Sigmoid colon (tissue), 7 donors: ENCODE measurements around the gene ARMH3. TPM values are rescaled to one million over a fixed set of nuclear protein-coding genes. Genes with fewer than 3 reads are reported as not detected.

Source experiments
- DNase-seq: peaks from one replicate; pipeline ENCODE4 v3.0.0-alpha.2; 2019
- H3K27ac ChIP-seq, 4 donors: fragments of 200-600 bp; sonication (generic); one replicate each; pipeline ENCODE4 v1.5.1; 2016 to 2019; ENCODE audit warnings: mild to moderate bottlenecking in 1 of 4
- H3K27me3 ChIP-seq, 3 donors: fragments of 200-600 bp; sonication (generic); one replicate each; pipeline ENCODE4 v1.5.1; 2019; ENCODE audit warnings: mild to moderate bottlenecking in 1 of 3
- H3K36me3 ChIP-seq, 4 donors: fragments of 200-600 bp; sonication (generic); one replicate each; pipeline ENCODE4 v1.5.1; 2016 to 2019
- H3K4me1 ChIP-seq, 4 donors: fragments of 200-600 bp; sonication (generic); one replicate each; pipeline ENCODE4 v1.5.1; 2017 to 2019
- H3K4me3 ChIP-seq, 4 donors: fragments of 200-600 bp; sonication (generic); one replicate each; pipeline ENCODE4 v1.5.1; 2017 to 2019; ENCODE audit warnings: mild to moderate bottlenecking in 2 of 4, moderate library complexity in 1 of 4
- H3K9me3 ChIP-seq, 4 donors: fragments of 200-600 bp in 3 of 4; sonication (generic) in 3 of 4; one replicate each; pipeline versions ENCODE4 v1.5.1 to v1.6.1; 2013 to 2019
- CTCF ChIP-seq, 4 experiments: fragments of 450-650 bp in 3 of 4; fragments of 200-600 bp in 1 of 4; IDR thresholded peaks; one replicate each; pipeline ENCODE4 v1.5.1; 2016 to 2019; ENCODE audit warnings: antibody characterized with exemption in 4 of 4, mild to moderate bottlenecking in 3 of 4, moderate library complexity in 2 of 4
- EP300 ChIP-seq, 4 donors: sonication (generic); formaldehyde crosslinking; IDR thresholded peaks; one replicate each; pipeline ENCODE4 v1.6.1; 2017; ENCODE audit warnings: antibody characterized with exemption in 4 of 4
- POLR2A ChIP-seq, 2 donors: fragments of 450-650 bp; IDR thresholded peaks; one replicate each; pipeline ENCODE4 v1.6.1; 2016; ENCODE audit warnings: antibody characterized with exemption in 2 of 2, mild to moderate bottlenecking in 2 of 2, moderate library complexity in 2 of 2
- POLR2AphosphoS5 ChIP-seq, 4 donors: sonication (generic); formaldehyde crosslinking; IDR thresholded peaks; one replicate each; pipeline ENCODE4 v1.6.1; 2017; ENCODE audit warnings: antibody characterized with exemption in 4 of 4
- WGBS, 2 donors: extraction: QIAGEN DNeasy Blood & Tissue Kit; methylation state at CpG; one replicate each; pipeline ENCODE4 v1.1.7; 2013; 5-methylcytosine and 5-hydroxymethylcytosine counted together
- intact Hi-C: fragments of 100-400 bp; cut with DNase I; formaldehyde crosslinking; loops from one replicate; pipeline ENCODE4 v1.15.1; 2023
- polyA plus RNA-seq, 3 donors: library from polyadenylated mRNA; stranded (reverse); fragments of 200-250 nt; gene quantifications; one replicate each; pipeline ENCODE4 v1.2.3, GENCODE V29; 2013
- total RNA-seq, 4 donors: library from RNA; depleted of rRNA; stranded (reverse); fragments of >200 nt; gene quantifications; one replicate each; pipeline ENCODE4 v1.1.0, GENCODE V29; 2016
- donor health status: healthy with polysubstance abuse.
- donor health status: Bipolar disorder and iron deficiency.
- donor health status: healthy.

The ARMH3 gene
- total and polyA plus RNA-seq, 7 donors, result 17.4 to 23.2 (median 19.1) TPM

GRCh38 chr10:101827919-101828600, 227.9 kb downstream of the ARMH3 start:
- H3K36me3 ChIP-seq, result peaks cover 0 to 3% (median 0%) of the 10 kb centered on the region in 4 donors
- H3K4me1 ChIP-seq, result peaks cover 0 to 31% (median 18%) of the 10 kb centered on the region in 4 donors
- no peak overlapping the region for H3K4me3 ChIP-seq
- 92 to 95% methylated on average over 10 of the region's 10 CpGs for WGBS, 2 donors
- H3K27ac ChIP-seq, result no peak overlapping the region
- no peaks in the 10 kb centered on the region for H3K27me3 ChIP-seq
- no peaks in the 10 kb centered on the region for H3K9me3 ChIP-seq
- no peak for DNase-seq
- TF ChIP-seq CTCF (IDR thresholded peaks at IDR 0.05) (no peak), POLR2A (IDR thresholded peaks at IDR 0.05) (no peak), EP300 (IDR thresholded peaks at IDR 0.05) (no peak), POLR2AphosphoS5 (IDR thresholded peaks at IDR 0.05) (no peak)
- intact Hi-C loops, result no loop called here

- no peak for DNase-seq
These were observed 229.0 kb downstream of the ARMH3 start for GRCh38 chr10:101826852-101827434.

GRCh38 chr10:101824736-101825135, 231.2 kb downstream of the ARMH3 start:
- H3K4me1 ChIP-seq, result peaks cover 0 to 11% (median 2%) of the 10 kb centered on the region in 4 donors
- no peak for DNase-seq
- 70 to 94% methylated on average over 2 of the region's 2 CpGs for WGBS, 2 donors
- no peak overlapping the region for H3K4me3 ChIP-seq
- no peaks in the 10 kb centered on the region for H3K9me3 ChIP-seq
- intact Hi-C loops, result no loop called here
- no peaks in the 10 kb centered on the region for H3K27me3 ChIP-seq
- H3K27ac ChIP-seq, result no peak overlapping the region
- no peak for TF ChIP-seq POLR2AphosphoS5 (IDR thresholded peaks at IDR 0.05)
- TF ChIP-seq POLR2A (IDR thresholded peaks at IDR 0.05), result no peak
- TF ChIP-seq EP300 (IDR thresholded peaks at IDR 0.05), result no peak
- no peak for TF ChIP-seq CTCF (IDR thresholded peaks at IDR 0.05)
- peaks cover 0 to 3% (median 0%) of the 10 kb centered on the region in 4 donors for H3K36me3 ChIP-seq

More at GRCh38 chr10:101826852-101827434, 229.0 kb downstream of the ARMH3 start:
- no peaks in the 10 kb centered on the region for H3K27me3 ChIP-seq
- peaks cover 0 to 3% (median 0%) of the 10 kb centered on the region in 4 donors for H3K36me3 ChIP-seq
- H3K4me1 ChIP-seq, result peaks cover 0 to 31% (median 18%) of the 10 kb centered on the region in 4 donors
- no peaks in the 10 kb centered on the region for H3K9me3 ChIP-seq
- no peak overlapping the region for H3K4me3 ChIP-seq
- TF ChIP-seq CTCF (IDR thresholded peaks at IDR 0.05) (no peak), POLR2AphosphoS5 (IDR thresholded peaks at IDR 0.05) (no peak), EP300 (IDR thresholded peaks at IDR 0.05) (no peak), POLR2A (IDR thresholded peaks at IDR 0.05) (no peak)
- 95 to 97% methylated on average over 5 of the region's 5 CpGs for WGBS, 2 donors
- no peak overlapping the region for H3K27ac ChIP-seq
- intact Hi-C loops, result no loop called here

- Histone ChIP-seq H3K4me3 (peak overlapping the region; percentile 15 to 100 (median 92)), H3K4me1 (peaks cover 0 to 31% (median 27%) of the 10 kb centered on the region in 4 donors), H3K36me3 (no peaks in the 10 kb centered on the region), H3K9me3 (no peaks in the 10 kb centered on the region), H3K27ac (peak overlapping the region; percentile 97 to 99 (median 98)), H3K27me3 (no peaks in the 10 kb centered on the region)
- no peak for DNase-seq
- intact Hi-C loops, result loop anchor here (5.0 kb wide), 2 partner anchors 37 to 298 kb away; partner anchors contain the start of gene NPM3
- TF ChIP-seq CTCF (IDR thresholded peaks at IDR 0.05) (no peak), EP300 (IDR thresholded peaks at IDR 0.05) (no peak), POLR2A (IDR thresholded peaks at IDR 0.05) (no peak), POLR2AphosphoS5 (IDR thresholded peaks at IDR 0.05) (no peak)
- 10 to 21% methylated on average over 14 of the region's 14 CpGs for WGBS, 2 donors
These were observed 236.9 kb downstream of the ARMH3 start for GRCh38 chr10:101818872-101819633.
